HG03196 (cell line): ENCODE data around the gene VTI1A.
"Not testable (repeated sequence)": the region's sequence is repeated elsewhere in the genome, so short reads cannot be mapped to it uniquely, and the experiment has no call there.

Experiments used
- ATAC-seq: cut with Tn5 transposase; IDR thresholded peaks from one replicate; pipeline ENCODE4 v1.9.1; 2021; ENCODE audit not compliant: unreplicated experiment

The VTI1A gene

DNA sequence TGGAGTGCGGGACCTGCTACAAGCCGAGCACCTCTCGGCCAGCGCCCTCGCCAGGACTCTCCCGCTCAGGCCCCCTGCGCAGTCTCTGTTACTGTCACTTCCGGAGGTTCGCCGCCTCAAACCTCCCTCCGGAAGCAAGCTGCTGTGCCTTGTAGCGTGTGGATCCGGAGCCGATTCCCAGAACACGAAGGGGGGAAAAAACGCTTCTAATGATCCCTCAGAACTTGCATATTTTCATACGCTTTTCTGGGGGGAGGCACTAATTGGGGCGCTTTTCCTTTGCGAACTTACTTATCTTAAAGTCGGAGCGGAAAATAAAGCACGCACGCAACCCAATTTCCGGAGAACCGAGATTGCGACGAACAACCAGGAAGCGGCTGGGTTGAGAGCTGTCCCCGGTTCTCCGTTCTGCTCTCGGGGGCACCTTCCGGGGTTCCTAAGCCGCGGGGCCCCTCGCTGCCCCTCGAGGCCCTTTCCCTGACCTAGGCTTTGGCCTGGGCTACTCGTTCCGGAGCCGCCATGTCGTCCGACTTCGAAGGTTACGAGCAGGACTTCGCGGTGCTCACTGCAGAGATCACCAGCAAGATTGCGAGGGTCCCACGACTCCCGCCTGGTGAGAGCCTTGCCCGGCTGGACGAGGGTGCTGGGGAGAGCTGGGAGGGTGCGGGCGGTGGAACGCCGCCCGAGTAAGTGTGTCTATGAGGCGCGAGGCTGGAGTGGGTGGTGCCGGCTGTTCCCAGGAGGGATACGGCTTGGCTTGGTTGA is at the start of gene VTI1A, which contains the start of gene ZDHHC6:
TSS of gene VTI1A (plus strand) at position 361 of the 765 bp plus-strand sequence. CDS start at position 520, 159 bp downstream.
TSS of gene ZDHHC6 (minus strand) at position 60 of the 765 bp plus-strand sequence. CDS start 1,478 bp downstream, outside the sequence.
- ATAC-seq = peak; percentile 92

- ATAC-seq = no peak
These were observed 49.4 kb upstream of the VTI1A start for GRCh38 chr10:112397592-112397991.

DNA sequence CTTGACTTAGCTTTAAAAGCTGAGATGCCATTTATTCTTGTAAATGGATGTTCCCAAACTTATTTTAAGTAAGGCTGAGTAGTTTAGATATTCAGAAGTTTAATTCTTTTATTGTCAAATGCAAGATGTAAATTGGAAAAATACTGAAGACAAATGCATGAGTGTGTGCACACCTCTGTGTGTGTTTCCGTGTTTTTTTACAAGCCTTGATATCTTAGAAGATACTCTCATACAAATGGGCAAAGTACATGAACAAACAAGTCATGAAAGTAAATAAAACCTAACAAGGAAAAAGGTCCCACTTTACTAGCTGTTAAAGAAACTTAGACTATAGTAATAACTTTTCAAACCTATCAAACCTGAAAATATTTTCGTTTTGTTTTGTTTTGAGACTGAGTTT is 44.1 kb upstream of the VTI1A start:
- ATAC-seq = no peak

GRCh38 chr10:112404617-112405016 is 42.4 kb upstream of the VTI1A start:
- no peak for ATAC-seq

DNA sequence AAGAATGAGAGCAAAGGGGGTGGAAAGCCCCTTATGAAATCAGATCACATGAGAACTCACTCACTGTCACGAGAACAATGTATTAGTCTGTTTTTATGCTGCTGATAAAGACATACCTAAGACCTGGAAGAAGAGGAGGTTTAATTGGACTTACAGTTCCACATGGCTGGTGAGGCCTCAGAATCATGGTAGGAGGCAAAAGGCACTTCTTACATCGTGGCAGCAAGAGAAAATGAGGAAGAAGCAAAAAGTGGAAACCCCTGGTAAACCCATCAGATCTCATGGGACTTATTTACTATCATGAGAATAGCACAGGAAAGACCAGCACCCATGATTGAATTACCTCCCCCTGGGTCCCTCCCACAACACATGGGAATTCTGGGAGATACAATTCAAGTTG is 40.2 kb upstream of the VTI1A start:
- not testable (repeated sequence) for ATAC-seq

DNA sequence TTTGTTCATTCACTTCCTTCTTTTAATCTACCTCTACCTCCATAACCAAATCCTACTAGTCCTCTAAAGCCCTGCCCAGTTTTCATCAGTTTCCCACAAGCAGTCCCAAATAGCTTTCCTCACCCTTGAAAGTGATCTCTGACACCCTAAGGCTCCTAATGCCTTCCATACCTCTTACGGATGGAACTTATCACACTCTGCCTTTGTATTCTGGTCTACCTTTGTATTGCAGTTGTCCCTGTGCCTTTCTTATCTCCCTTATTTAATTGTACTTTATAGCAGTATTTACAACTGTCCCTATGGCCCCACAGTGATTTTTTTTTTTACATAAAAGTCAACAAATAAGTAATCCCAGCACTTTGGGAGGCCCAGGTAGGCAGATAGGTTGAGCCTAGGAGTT is 39.3 kb upstream of the VTI1A start:
- no peak for ATAC-seq

DNA sequence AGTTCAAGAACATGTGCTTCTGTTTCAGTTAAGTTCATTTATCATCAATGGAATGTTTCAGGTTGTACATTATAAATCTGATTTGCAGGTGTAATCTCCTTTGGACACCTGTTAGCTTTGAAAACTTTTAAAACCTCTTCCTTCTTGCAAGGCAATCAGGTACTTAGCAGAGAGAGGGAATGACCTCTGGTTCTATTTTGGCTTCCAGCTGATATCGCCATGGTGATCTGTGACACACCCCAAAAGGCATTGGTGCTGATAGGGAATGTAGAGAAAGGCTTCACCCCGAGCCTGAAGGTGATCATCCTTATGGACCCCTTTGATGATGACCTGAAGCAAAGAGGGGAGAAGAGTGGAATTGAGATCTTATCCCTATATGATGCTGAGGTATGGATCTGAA is 37.7 kb upstream of the VTI1A start:
- no peak for ATAC-seq

DNA sequence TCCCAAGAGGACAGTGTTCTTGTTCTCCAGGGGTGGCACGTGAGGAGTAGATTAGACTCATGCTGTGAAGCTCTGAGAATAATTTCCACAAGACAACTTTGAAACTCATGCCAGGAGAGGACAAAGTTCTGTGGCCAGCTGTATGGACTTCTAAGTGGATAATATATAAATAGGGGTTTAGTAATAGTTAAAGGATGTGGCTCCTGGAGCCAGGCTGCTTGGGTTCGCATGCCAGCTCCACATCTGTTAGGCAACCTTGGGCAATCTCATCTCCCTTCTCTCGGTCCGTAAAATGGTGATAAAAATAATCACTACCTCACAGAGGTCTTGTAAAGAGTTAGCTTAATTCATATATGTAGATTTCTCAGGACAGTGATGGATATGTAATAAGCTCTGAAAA is 37.3 kb upstream of the VTI1A start:
- no peak for ATAC-seq

- no peak for ATAC-seq
These were observed 34.3 kb upstream of the VTI1A start for GRCh38 chr10:112412696-112413095.

GRCh38 chr10:112421731-112422130 is 25.3 kb upstream of the VTI1A start:
- ATAC-seq = no peak

GRCh38 chr10:112424651-112425050 is 22.4 kb upstream of the VTI1A start:
- no peak for ATAC-seq

- ATAC-seq = no peak
These were observed 20.9 kb upstream of the VTI1A start for GRCh38 chr10:112426111-112426510.

- no peak for ATAC-seq
These were observed 17.9 kb upstream of the VTI1A start for GRCh38 chr10:112429147-112429546.

DNA sequence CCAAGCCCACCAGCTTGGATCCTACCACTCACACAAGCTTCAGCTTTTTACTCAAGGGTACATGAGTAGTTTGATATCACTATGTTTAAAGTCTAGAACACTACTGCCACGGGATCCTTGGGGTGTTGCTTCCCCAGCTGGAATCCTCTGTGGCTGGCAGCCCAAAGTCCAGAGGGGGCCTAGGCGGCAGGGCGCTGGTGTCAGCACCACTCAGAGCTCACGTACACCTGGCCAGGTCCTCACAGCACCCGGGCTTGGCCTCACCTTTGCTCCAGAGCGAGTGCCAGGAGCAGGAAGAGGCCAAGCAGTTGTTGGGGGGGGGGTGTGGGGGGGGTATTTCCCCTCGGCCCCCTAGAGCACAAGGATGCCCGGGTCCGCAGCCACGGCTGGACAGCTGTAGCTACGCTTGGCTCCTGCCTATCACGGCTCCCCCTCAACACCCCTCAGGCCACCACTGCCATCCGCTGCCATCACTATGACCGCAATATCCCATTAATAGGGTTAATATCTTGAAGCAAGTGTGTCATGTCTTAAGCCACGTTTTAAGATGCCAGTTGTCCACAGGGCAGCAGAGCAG is 17.3 kb upstream of the VTI1A start:
- ATAC-seq = no peak

GRCh38 chr10:112433136-112433535 is 13.9 kb upstream of the VTI1A start:
- ATAC-seq = no peak

- ATAC-seq = no peak
These were observed 11.9 kb upstream of the VTI1A start for GRCh38 chr10:112434988-112435619.

DNA sequence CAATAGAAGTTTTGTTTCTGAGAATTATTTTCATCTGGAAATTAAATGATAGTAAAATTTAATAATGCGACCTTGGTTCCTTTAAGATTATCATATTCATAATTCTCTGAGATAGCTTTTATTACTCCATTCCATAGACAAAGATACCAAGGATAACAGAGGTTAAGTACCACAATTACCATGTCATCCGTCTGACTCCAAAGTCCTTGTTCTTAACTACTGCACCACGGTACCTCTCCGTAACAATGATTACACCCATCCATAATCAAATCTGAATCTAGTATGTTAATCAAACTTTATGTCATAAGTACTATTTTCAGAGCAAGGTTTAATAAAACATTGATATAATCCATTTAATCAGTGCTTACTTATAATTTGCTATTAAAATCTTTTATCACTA is 8.7 kb upstream of the VTI1A start:
- no peak for ATAC-seq

DNA sequence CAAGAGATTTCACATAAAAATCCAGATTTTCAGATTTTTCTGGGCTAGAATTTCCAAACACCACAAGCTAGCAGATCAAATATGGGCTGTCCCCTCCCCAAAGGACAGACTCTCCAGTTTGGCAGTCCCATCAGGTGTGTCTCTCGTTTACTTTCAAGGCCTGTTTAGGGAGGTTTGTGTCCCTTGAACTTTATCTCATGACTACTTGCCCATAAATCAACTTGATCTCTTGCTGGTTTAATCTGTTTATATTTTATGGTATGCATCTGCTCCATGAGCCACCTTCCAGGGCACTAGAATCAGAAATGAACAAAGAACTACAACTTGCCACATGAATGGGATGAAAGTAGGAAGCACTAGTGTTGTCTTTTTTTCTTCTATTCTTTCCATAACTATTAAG is 5.5 kb upstream of the VTI1A start:
- ATAC-seq = no peak

DNA sequence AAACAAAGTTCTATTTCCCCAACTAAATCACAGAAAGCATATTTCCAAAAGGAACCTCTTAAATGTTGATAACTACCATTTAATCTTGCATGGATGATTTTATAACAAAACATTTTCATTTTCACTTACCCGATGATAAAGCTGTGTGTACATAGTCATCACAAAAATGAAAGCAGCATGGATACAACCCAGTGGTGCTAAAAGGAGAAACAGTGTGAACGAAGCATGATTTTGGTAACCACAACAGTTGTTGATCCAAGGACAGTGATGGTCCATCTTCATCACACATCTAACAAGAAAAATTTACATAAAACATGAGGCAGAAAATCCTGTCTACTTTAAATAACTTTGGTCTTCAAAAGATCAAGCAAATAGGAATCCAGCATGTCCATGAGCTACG is 5.0 kb upstream of the VTI1A start:
- no peak for ATAC-seq

DNA sequence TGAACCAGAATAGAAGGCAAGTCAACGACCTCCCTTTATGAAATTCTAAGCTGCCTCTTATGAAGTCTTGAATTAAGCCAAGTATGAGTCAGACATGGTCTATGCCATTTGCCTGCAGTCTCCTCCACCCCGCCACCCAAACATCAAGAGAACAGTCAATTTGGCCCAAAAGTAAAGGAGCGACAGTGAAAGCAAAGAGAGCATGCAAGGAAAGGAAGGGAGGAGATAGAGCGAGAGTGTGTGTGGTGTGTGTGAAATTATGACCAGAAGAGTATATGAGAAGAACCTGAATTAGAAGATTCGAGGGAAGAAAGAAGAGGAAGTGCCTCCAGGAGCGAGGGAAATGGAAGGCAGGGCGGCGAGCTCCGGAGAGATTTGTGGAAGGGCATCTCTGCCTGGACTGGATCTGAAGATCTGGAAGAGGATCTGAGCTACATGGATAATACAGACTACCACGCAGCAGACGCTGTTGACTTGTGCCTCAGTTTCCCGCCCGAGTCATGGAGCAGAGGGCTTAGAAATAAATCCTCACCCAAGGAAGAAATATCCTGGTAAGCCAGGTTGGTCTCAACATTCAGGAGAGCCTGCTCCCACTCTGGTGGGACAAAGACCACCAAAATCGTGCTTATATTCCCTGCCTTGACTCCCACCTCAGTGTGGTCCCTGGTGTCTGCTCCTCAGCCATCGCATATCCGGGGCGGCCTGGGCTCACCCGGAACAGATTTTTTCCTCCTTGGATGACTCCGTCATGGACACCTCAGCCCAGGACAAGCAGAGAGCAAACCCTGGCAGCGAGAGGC is 760 bp upstream of the VTI1A start:
- no peak for ATAC-seq

DNA sequence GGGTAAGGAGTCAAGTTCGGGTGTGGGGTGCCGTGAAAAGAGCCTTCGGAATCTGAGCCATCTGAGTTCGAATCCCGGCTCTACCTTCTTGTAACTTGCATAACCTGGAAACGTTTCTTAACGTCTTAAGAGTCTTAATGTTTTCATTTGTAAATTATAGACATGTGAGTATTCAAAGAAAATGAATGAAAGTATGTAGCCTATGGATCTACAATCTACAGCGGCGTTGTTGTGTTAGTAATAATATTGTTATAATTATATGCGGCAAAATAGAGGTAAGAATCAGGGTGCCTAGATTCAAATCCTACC is 559 bp downstream of the VTI1A start:
- no peak for ATAC-seq

DNA sequence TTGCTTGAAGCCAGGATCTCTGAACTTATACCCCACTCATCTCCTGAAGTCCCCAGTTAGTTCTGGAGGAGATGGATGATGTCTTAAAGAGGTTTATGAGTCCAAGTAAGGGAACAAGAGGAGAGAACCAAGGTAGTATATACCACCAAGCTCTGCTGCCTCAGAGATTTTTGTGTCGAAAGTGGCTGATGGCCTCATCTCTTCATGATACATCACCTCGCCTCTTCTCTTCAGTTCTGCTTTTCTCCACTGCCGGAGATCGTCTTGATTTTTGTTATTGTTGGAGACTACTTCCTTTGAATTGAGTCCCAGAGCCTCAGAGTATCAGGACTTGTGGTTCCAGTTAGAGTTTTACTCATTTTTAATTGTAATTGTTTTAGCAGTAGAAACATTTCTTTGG is 1.9 kb downstream of the VTI1A start:
- no peak for ATAC-seq
